T-helper 2 cell treated with Interferon-gamma antibody and Interleukin-4, amounts not matched to agents 100 ng/mL and 5 ng/mL, for 36 hours (primary cell): ENCODE measurements around the gene NPAS3. TPM values are rescaled to one million over a fixed set of nuclear protein-coding genes. Genes with fewer than 3 reads are reported as not detected.

Experiments
- intact Hi-C: fragments of 100-400 bp; cut with micrococcal nuclease; formaldehyde crosslinking; loops from one replicate; pipeline ENCODE4 v1.15.1; 2023
- total RNA-seq: library from RNA; stranded (reverse); gene quantifications from 2 replicates; pipeline ENCODE4 v1.2.3, GENCODE V29; 2022

The NPAS3 gene
- total RNA-seq, 1 donor from 2014 or later: not detected

GRCh38 chr14:33249233-33249820 is 310.6 kb downstream of the NPAS3 start:
- intact Hi-C loops: no loop called here

GRCh38 chr14:33250963-33251362 is 312.3 kb downstream of the NPAS3 start:
- intact Hi-C loops: no loop called here

GRCh38 chr14:33254342-33254741 is 315.7 kb downstream of the NPAS3 start:
- intact Hi-C loops: no loop called here

- intact Hi-C loops: no loop called here
These were observed 316.2 kb downstream of the NPAS3 start for GRCh38 chr14:33254861-33255395.

GRCh38 chr14:33257796-33258195 is 319.1 kb downstream of the NPAS3 start:
- intact Hi-C loops: no loop called here

GRCh38 chr14:33259764-33260163 is 321.1 kb downstream of the NPAS3 start:
- intact Hi-C loops: no loop called here

GRCh38 chr14:33271216-33271615 is 332.5 kb downstream of the NPAS3 start:
- intact Hi-C loops: no loop called here

GRCh38 chr14:33271891-33272290 is 333.2 kb downstream of the NPAS3 start:
- intact Hi-C loops: no loop called here

GRCh38 chr14:33273978-33274377 is 335.3 kb downstream of the NPAS3 start:
- intact Hi-C loops: no loop called here

GRCh38 chr14:33275879-33276278 is 337.2 kb downstream of the NPAS3 start:
- intact Hi-C loops: no loop called here

- intact Hi-C loops: no loop called here
These were observed 341.2 kb downstream of the NPAS3 start for GRCh38 chr14:33279865-33280264.

- intact Hi-C loops: no loop called here
These were observed 342.0 kb downstream of the NPAS3 start for GRCh38 chr14:33280646-33281045.

GRCh38 chr14:33282331-33283230 is 343.9 kb downstream of the NPAS3 start:
- intact Hi-C loops: no loop called here

GRCh38 chr14:33285902-33286700 is 347.4 kb downstream of the NPAS3 start:
- intact Hi-C loops: no loop called here

GRCh38 chr14:33287189-33287588 is 348.5 kb downstream of the NPAS3 start:
- intact Hi-C loops: no loop called here

GRCh38 chr14:33290641-33291040 is 352.0 kb downstream of the NPAS3 start:
- intact Hi-C loops: no loop called here

- intact Hi-C loops: no loop called here
These were observed 352.9 kb downstream of the NPAS3 start for GRCh38 chr14:33291529-33292104.

- intact Hi-C loops: no loop called here
These were observed 355.7 kb downstream of the NPAS3 start for GRCh38 chr14:33294419-33294818.

- intact Hi-C loops: no loop called here
These were observed 358.9 kb downstream of the NPAS3 start for GRCh38 chr14:33297565-33297964.

- intact Hi-C loops: no loop called here
These were observed 369.1 kb downstream of the NPAS3 start for GRCh38 chr14:33307691-33308251.

GRCh38 chr14:33309106-33309505 is 370.4 kb downstream of the NPAS3 start:
- intact Hi-C loops: no loop called here
